A673 (cell line): ENCODE data around the gene LPP. TPM values are rescaled to one million over a fixed set of nuclear protein-coding genes. Genes with fewer than 3 reads are reported as not detected.

Experiments
- BruUV-seq: library from RNA; stranded (reverse); fragments of 400-500 nt; replicated peaks from 2 replicates; lab custom pipeline; 2021; lab: Mats Ljungman, UMichigan
- CTCF ChIA-PET: fragments of 300-600 bp; sonication (Branson Sonifier 250); formaldehyde crosslinking; loops from one replicate; lab custom pipeline; 2022; ENCODE audit warnings: antibody characterized with exemption; lab: Charles Lee
- POLR2A ChIA-PET: fragments of 300-600 bp; sonication (Branson Sonifier 250); formaldehyde crosslinking; loops from one replicate; lab custom pipeline; 2022; ENCODE audit warnings: antibody characterized with exemption; ENCODE audit not compliant: low non-redundant PET; lab: Charles Lee
- DNase-seq: peaks from one replicate; pipeline ENCODE4 v3.0.0-alpha.2; 2015; ENCODE audit warnings: low spot score
- H3K27ac ChIP-seq: fragments of 200-600 bp; sonication (generic); 2 replicates; pipeline ENCODE4 v1.5.1; 2016; ENCODE audit warnings: mixed run types, low read depth, mild to moderate bottlenecking, mixed read lengths, antibody characterized with exemption, low read length; ENCODE audit not compliant: poor library complexity, severe bottlenecking
- H3K27me3 ChIP-seq: fragments of 200-600 bp; sonication (generic); replicated peaks from 2 replicates; pipeline ENCODE4 v1.6.1; 2017; ENCODE audit warnings: mixed run types, low read depth, mild to moderate bottlenecking, mixed read lengths, antibody characterized with exemption, low read length; ENCODE audit not compliant: insufficient read depth, poor library complexity
- H3K36me3 ChIP-seq: fragments of 200-600 bp; sonication (generic); 2 replicates; pipeline ENCODE4 v1.6.1; 2016; ENCODE audit warnings: mixed run types, mild to moderate bottlenecking, mixed read lengths, antibody characterized with exemption, low read length; ENCODE audit not compliant: insufficient read depth, poor library complexity, severe bottlenecking
- H3K4me1 ChIP-seq: fragments of 200-600 bp; sonication (generic); 2 replicates; pipeline ENCODE4 v1.6.1; 2017; ENCODE audit warnings: mixed run types, mild to moderate bottlenecking, mixed read lengths, antibody characterized with exemption, low read length; ENCODE audit not compliant: insufficient read depth, poor library complexity, severe bottlenecking
- H3K4me3 ChIP-seq: fragments of 200-600 bp; sonication (generic); 2 replicates; pipeline ENCODE4 v1.5.1; 2016; ENCODE audit warnings: low read depth, mixed run types, mild to moderate bottlenecking, mixed read lengths, low read length; ENCODE audit not compliant: poor library complexity, severe bottlenecking
- H3K9me3 ChIP-seq: fragments of 200-600 bp; sonication (generic); 2 replicates; pipeline ENCODE4 v1.6.1; 2016; ENCODE audit warnings: mixed run types, low read depth, mild to moderate bottlenecking, mixed read lengths, antibody characterized with exemption, low read length; ENCODE audit not compliant: poor library complexity, severe bottlenecking
- EZH2 ChIP-seq: fragments of 200-600 bp; sonication (generic); IDR thresholded peaks from 2 replicates; pipeline ENCODE4 v1.6.1; 2017; ENCODE audit warnings: borderline replicate concordance, low read depth, mild to moderate bottlenecking, mixed read lengths, antibody characterized with exemption, low read length; ENCODE audit not compliant: poor library complexity, severe bottlenecking
- intact Hi-C: fragments of 100-400 bp; cut with micrococcal nuclease; formaldehyde crosslinking; loops from one replicate; pipeline ENCODE4 v1.10.0; 2022; ENCODE audit not compliant: unreplicated experiment
- total RNA-seq: library from RNA; stranded (reverse); gene quantifications from 2 replicates; pipeline ENCODE4 v1.2.3, GENCODE V29; 2021
- TF ChIP-seq, protein P1 (sequence below): fragments of 300-800, 200-600 bp; sonication (generic); conservative IDR thresholded peaks from 2 replicates; pipeline ENCODE4 v1.5.1; 2017; ENCODE audit warnings: low read depth, mild to moderate bottlenecking, antibody characterized with exemption, low read length, moderate library complexity, mixed read lengths

The LPP gene
- total RNA-seq, 1 experiment from 2014 or later, result 39.7 TPM

DNA sequence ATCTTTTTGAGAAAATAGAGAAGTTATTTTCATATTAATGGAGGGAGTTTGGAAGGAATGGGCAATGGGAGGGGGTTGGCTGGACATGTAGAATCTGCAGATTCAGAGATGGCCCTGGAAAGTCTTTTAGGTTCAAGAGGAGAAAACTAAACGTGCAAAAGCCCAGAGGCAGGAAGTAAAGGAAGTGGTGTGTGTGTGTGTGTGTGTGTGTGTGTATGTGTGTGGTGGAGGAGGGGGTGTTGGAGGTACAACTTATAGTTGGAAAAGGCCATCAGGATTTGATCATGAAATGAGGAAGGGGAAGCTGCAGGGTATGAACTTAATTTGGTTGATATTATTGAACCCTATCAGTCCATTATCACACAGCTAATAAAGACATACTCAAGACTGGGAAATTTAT, 5.6 kb upstream of the LPP start:
- no peaks in the 10 kb centered on the region for H3K36me3 ChIP-seq
- TF ChIP-seq, protein P1, sequence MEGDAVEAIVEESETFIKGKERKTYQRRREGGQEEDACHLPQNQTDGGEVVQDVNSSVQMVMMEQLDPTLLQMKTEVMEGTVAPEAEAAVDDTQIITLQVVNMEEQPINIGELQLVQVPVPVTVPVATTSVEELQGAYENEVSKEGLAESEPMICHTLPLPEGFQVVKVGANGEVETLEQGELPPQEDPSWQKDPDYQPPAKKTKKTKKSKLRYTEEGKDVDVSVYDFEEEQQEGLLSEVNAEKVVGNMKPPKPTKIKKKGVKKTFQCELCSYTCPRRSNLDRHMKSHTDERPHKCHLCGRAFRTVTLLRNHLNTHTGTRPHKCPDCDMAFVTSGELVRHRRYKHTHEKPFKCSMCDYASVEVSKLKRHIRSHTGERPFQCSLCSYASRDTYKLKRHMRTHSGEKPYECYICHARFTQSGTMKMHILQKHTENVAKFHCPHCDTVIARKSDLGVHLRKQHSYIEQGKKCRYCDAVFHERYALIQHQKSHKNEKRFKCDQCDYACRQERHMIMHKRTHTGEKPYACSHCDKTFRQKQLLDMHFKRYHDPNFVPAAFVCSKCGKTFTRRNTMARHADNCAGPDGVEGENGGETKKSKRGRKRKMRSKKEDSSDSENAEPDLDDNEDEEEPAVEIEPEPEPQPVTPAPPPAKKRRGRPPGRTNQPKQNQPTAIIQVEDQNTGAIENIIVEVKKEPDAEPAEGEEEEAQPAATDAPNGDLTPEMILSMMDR, result no peak
- TF ChIP-seq EZH2, result no peak
- no peaks in the 10 kb centered on the region for H3K9me3 ChIP-seq
- no peaks in the 10 kb centered on the region for H3K27me3 ChIP-seq
- H3K4me3 ChIP-seq, result no peak overlapping the region
- POLR2A ChIA-PET, result no interaction called here
- CTCF ChIA-PET, result no interaction called here
- no peak for DNase-seq
- BruUV-seq, result no TSS peak
- peaks cover 8% of the 10 kb centered on the region for H3K4me1 ChIP-seq
- intact Hi-C loops, result no loop called here
- no peak overlapping the region for H3K27ac ChIP-seq

DNA sequence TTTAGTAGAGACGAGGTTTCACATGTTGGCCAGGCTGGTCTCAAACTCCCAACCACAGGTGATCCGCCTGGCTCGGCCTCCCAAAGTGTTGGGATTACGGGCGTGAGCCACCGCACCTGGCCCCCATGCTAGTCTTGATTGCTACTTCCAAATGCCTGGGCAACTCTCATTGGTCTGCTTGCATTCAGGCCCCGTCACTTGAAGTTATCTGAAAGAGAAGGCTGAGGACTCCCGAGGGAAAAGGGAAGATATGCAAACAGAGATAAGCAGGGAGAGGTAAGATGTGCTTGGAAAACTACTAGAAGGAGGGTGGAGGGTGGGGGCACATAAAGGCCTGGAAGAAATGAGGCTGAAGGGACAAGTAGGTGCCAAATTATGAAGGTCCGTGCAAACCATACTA, 4.4 kb upstream of the LPP start:
- no TSS peak for BruUV-seq
- intact Hi-C loops, result no loop called here
- H3K27ac ChIP-seq, result no peak overlapping the region
- ChIA-PET POLR2A (no interaction called here), CTCF (no interaction called here)
- H3K4me1 ChIP-seq, result peaks cover 9% of the 10 kb centered on the region
- H3K4me3 ChIP-seq, result no peak overlapping the region
- H3K36me3 ChIP-seq, result no peaks in the 10 kb centered on the region
- no peak for TF ChIP-seq EZH2
- TF ChIP-seq, protein P1, result no peak
- no peaks in the 10 kb centered on the region for H3K9me3 ChIP-seq
- no peak for DNase-seq
- no peaks in the 10 kb centered on the region for H3K27me3 ChIP-seq

DNA sequence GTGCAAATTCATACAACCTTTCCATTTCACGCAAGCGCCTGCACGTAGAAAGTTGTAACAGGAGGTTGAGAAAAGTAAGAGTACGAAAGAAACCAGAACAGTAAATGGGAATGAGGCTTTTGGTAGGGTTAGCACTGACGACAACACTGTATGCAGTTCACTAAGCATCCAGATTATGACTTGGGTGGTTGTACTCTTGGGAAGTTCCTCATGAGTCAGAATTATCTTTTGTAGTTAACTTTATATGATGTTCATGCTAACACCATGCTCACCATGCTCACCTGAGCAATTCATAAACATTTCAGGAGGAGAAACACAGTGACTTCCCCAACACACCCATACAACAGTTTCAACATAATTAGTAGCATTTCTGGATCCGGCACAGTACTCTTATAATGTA, 3.0 kb upstream of the LPP start:
- TF ChIP-seq EZH2, result no peak
- TF ChIP-seq, protein P1, result no peak
- ChIA-PET CTCF (no interaction called here), POLR2A (interaction anchor here (0.6 kb wide), 1 partner anchor 14 kb away, joined by 5 read pairs; no protein-coding TSS in a partner anchor)
- peaks cover 13% of the 10 kb centered on the region for H3K4me1 ChIP-seq
- no peaks in the 10 kb centered on the region for H3K9me3 ChIP-seq
- H3K27ac ChIP-seq, result no peak overlapping the region
- no peak for DNase-seq
- intact Hi-C loops, result loop anchor here (5.0 to 10.0 kb wide), 2 partner anchors 364 to 409 kb away; no protein-coding TSS in a partner anchor
- no TSS peak for BruUV-seq
- no peak overlapping the region for H3K4me3 ChIP-seq
- no peaks in the 10 kb centered on the region for H3K36me3 ChIP-seq
- no peaks in the 10 kb centered on the region for H3K27me3 ChIP-seq
